CD14-positive monocyte (primary cell): ENCODE data around the gene EVL. TPM values are rescaled to one million over a fixed set of nuclear protein-coding genes. Genes with fewer than 3 reads are reported as not detected.

Experiments
- DNase-seq, 3 donors: peaks; one replicate each; pipeline ENCODE4 v3.0.0-alpha.2; 2011 to 2022
- H2AFZ ChIP-seq: 2 replicates; pipeline ENCODE4 v1.6.0; 2012; ENCODE audit warnings: mild to moderate bottlenecking, low read depth, low read length, inconsistent platforms; ENCODE audit not compliant: insufficient read depth, poor library complexity, severe bottlenecking
- H3K27ac ChIP-seq, 2 donors: 1 replicate in 1 of 2; 2 replicates in 1 of 2; pipeline ENCODE4 v1.5.1; 2012 to 2013; ENCODE audit warnings: low read length in 2 of 2, control low read depth in 1 of 2, inconsistent platforms in 1 of 2, low read depth in 1 of 2, mild to moderate bottlenecking in 1 of 2
- H3K27me3 ChIP-seq, 2 donors: one replicate each; pipeline versions ENCODE4 v1.6.0 to v1.6.1; 2011 to 2013; ENCODE audit warnings: low read length in 2 of 2; ENCODE audit not compliant: control insufficient read depth in 2 of 2, insufficient read depth in 2 of 2
- H3K36me3 ChIP-seq, 2 donors: replicated peaks in 1 of 2; 1 replicate in 1 of 2; 2 replicates in 1 of 2; pipeline versions ENCODE4 v1.5.1 to v1.6.1; 2012 to 2013; ENCODE audit warnings: low read length in 2 of 2, control low read depth in 1 of 2, inconsistent platforms in 1 of 2, mild to moderate bottlenecking in 1 of 2; ENCODE audit not compliant: insufficient read depth in 2 of 2, control insufficient read depth in 1 of 2
- H3K4me1 ChIP-seq, 2 donors: 1 replicate in 1 of 2; 2 replicates in 1 of 2; pipeline versions ENCODE4 v1.5.1 to v1.6.1; 2012 to 2013; ENCODE audit warnings: low read length in 2 of 2, control low read depth in 1 of 2, inconsistent platforms in 1 of 2, mild to moderate bottlenecking in 1 of 2, moderate library complexity in 1 of 2; ENCODE audit not compliant: insufficient read depth in 2 of 2, control insufficient read depth in 1 of 2
- H3K4me2 ChIP-seq: replicated peaks from 2 replicates; pipeline ENCODE3; 2012; ENCODE audit warnings: low read length, moderate library complexity, mild to moderate bottlenecking; ENCODE audit not compliant: poor library complexity, severe bottlenecking; ENCODE audit errors: extremely low read depth
- H3K4me3 ChIP-seq, 3 experiments: fragments of 200-600 bp in 1 of 3; sonication (generic) in 1 of 3; replicated peaks in 1 of 3; 1 replicate in 2 of 3; 2 replicates in 1 of 3; pipeline ENCODE4 v1.5.1; 2011 to 2013; ENCODE audit warnings: low read length in 3 of 3, mild to moderate bottlenecking in 3 of 3, control low read depth in 2 of 3, low read depth in 2 of 3, inconsistent platforms in 1 of 3, moderate library complexity in 1 of 3
- H3K79me2 ChIP-seq: 2 replicates; pipeline ENCODE4 v1.6.0; 2012; ENCODE audit warnings: mild to moderate bottlenecking, control low read depth, inconsistent platforms, low read length, moderate library complexity; ENCODE audit not compliant: insufficient read depth
- H3K9ac ChIP-seq: 2 replicates; pipeline ENCODE4 v1.6.0; 2017; ENCODE audit warnings: low read length, mild to moderate bottlenecking; ENCODE audit not compliant: insufficient read depth, poor library complexity, severe bottlenecking
- H3K9me3 ChIP-seq, 2 donors: replicated peaks in 1 of 2; 1 replicate in 1 of 2; 2 replicates in 1 of 2; pipeline versions ENCODE4 v1.5.1 to v1.6.1; 2012 to 2013; ENCODE audit warnings: low read length in 2 of 2, control low read depth in 1 of 2; ENCODE audit not compliant: control insufficient read depth in 1 of 2, insufficient read depth in 1 of 2
- H4K20me1 ChIP-seq: 2 replicates; pipeline ENCODE4 v1.6.0; 2012; ENCODE audit warnings: mild to moderate bottlenecking, low read length, control low read depth, moderate library complexity; ENCODE audit not compliant: insufficient read depth
- H3K27ac Mint-ChIP-seq, 7 donors: one replicate each; pipeline ENCODE4 v1.8.0; 2020; ENCODE audit warnings: mild to moderate bottlenecking in 7 of 7, mixed read lengths in 7 of 7, moderate library complexity in 6 of 7, inconsistent platforms in 2 of 7
- H3K27me3 Mint-ChIP-seq, 3 donors: one replicate each; pipeline ENCODE4 v1.8.0; 2021 to 2022; ENCODE audit warnings: low read depth in 3 of 3, mild to moderate bottlenecking in 3 of 3, mixed read lengths in 3 of 3, moderate library complexity in 3 of 3, inconsistent platforms in 1 of 3
- H3K36me3 Mint-ChIP-seq, 2 donors: one replicate each; pipeline ENCODE4 v1.8.0; 2020; ENCODE audit warnings: mixed read lengths in 2 of 2, inconsistent platforms in 1 of 2, mild to moderate bottlenecking in 1 of 2
- H3K4me1 Mint-ChIP-seq: one replicate; pipeline ENCODE4 v1.8.0; 2020; ENCODE audit warnings: mild to moderate bottlenecking, mixed read lengths
- H3K4me3 Mint-ChIP-seq, 2 donors: one replicate each; pipeline ENCODE4 v1.8.0; 2020; ENCODE audit warnings: mild to moderate bottlenecking in 2 of 2, mixed read lengths in 2 of 2, moderate library complexity in 1 of 2
- H3K9me3 Mint-ChIP-seq, 7 donors: one replicate each; pipeline ENCODE4 v1.8.0; 2020 to 2022; ENCODE audit warnings: mixed read lengths in 7 of 7, mild to moderate bottlenecking in 6 of 7, moderate library complexity in 6 of 7, inconsistent platforms in 2 of 7
- WGBS: methylation state at CpG from one replicate; pipeline ENCODE4 v1.1.5; 2013; ENCODE audit warnings: missing lambda C conversion rate; ENCODE audit not compliant: insufficient coverage; 5-methylcytosine and 5-hydroxymethylcytosine counted together
- intact Hi-C, 2 donors: fragments of 100-400 bp; cut with micrococcal nuclease; formaldehyde crosslinking; loops; one replicate each; pipeline versions ENCODE4 v1.15.0 to v1.15.1; 2023
- polyA plus RNA-seq, 3 donors: library from polyadenylated mRNA; depleted of rRNA in 1 of 3; unstranded in 2 of 3; stranded (reverse) in 1 of 3; fragments of 300-500 nt in 2 of 3; fragments of >200 nt in 1 of 3; fragmentation: Illumina TruSeq in 2 of 3; gene quantifications; 1 replicate in 2 of 3; 2 replicates in 1 of 3; pipeline ENCODE4 v1.2.3, GENCODE V29; 2012 to 2021
- TF ChIP-seq, protein P1 (sequence below): fragments of 200-600 bp; IDR thresholded peaks from one replicate; pipeline ENCODE4 v1.8.0; 2022; ENCODE audit warnings: antibody characterized with exemption, mild to moderate bottlenecking

The EVL gene
- polyA plus RNA-seq, 3 donors = 3.2 to 131 (median 6.7) TPM

DNA sequence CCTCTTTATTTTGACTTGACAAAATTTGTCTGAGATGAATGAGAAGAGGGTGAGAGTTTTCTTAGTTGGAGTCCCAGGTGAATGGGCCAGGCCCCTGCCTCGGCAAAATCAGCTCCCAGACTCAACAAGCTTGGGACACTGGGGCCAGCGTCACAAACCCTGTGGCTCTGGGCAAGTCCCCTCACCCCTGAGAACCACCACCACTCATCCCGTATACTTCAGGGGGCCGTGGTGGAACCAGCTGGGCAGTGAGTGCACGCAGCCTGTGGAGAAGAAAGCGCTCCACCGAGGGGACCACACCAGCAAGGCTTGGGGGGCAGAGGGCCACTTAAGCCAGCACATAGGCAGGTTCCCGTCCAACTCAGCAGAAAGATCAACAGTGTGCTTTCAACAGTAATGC, 54.0 kb downstream of the EVL start:
- peaks cover 16 to 30% of the 10 kb centered on the region in 2 donors for H3K36me3 ChIP-seq
- no peaks in the 10 kb centered on the region for H3K79me2 ChIP-seq
- H3K27me3 Mint-ChIP-seq = peaks cover 0 to 2% (median 0%) of the 10 kb centered on the region in 3 donors
- TF ChIP-seq, protein P1, sequence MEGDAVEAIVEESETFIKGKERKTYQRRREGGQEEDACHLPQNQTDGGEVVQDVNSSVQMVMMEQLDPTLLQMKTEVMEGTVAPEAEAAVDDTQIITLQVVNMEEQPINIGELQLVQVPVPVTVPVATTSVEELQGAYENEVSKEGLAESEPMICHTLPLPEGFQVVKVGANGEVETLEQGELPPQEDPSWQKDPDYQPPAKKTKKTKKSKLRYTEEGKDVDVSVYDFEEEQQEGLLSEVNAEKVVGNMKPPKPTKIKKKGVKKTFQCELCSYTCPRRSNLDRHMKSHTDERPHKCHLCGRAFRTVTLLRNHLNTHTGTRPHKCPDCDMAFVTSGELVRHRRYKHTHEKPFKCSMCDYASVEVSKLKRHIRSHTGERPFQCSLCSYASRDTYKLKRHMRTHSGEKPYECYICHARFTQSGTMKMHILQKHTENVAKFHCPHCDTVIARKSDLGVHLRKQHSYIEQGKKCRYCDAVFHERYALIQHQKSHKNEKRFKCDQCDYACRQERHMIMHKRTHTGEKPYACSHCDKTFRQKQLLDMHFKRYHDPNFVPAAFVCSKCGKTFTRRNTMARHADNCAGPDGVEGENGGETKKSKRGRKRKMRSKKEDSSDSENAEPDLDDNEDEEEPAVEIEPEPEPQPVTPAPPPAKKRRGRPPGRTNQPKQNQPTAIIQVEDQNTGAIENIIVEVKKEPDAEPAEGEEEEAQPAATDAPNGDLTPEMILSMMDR = no peak
- peaks cover 33 to 49% of the 10 kb centered on the region in 2 donors for H3K36me3 Mint-ChIP-seq
- H4K20me1 ChIP-seq = no peaks in the 10 kb centered on the region
- H3K9me3 Mint-ChIP-seq = no peaks in the 10 kb centered on the region
- no peaks in the 10 kb centered on the region for H3K9me3 ChIP-seq
- H3K4me3 Mint-ChIP-seq = no peak overlapping the region
- H3K27ac ChIP-seq = no peak overlapping the region
- H3K27ac Mint-ChIP-seq = no peak overlapping the region
- no peaks in the 10 kb centered on the region for H3K27me3 ChIP-seq
- H3K4me2 ChIP-seq = no peak overlapping the region
- peaks cover 5% of the 10 kb centered on the region for H3K4me1 Mint-ChIP-seq
- no peaks in the 10 kb centered on the region for H3K4me1 ChIP-seq
- no peak overlapping the region for H2AFZ ChIP-seq
- 99% methylated on average over 8 of the region's 8 CpGs for WGBS
- H3K9ac ChIP-seq = no peak overlapping the region
- H3K4me3 ChIP-seq = no peak overlapping the region
- DNase-seq = no peak
- intact Hi-C loops = no loop called here

- 97% methylated on average over 15 of the region's 18 CpGs for WGBS
- peaks cover 0 to 3% (median 2%) of the 10 kb centered on the region in 3 donors for H3K27me3 Mint-ChIP-seq
- Histone ChIP-seq H3K9me3 (no peaks in the 10 kb centered on the region), H3K27me3 (no peaks in the 10 kb centered on the region), H3K9ac (no peak overlapping the region), H3K36me3 (peaks cover 22 to 39% of the 10 kb centered on the region in 2 donors), H3K27ac (no peak overlapping the region), H3K4me2 (no peak overlapping the region), H3K4me3 (no peak overlapping the region), H2AFZ (no peak overlapping the region), H3K4me1 (no peaks in the 10 kb centered on the region), H4K20me1 (no peaks in the 10 kb centered on the region), H3K79me2 (no peaks in the 10 kb centered on the region)
- H3K27ac Mint-ChIP-seq = peak overlapping the region in 2 of 7 donors; percentile 43 to 60
- intact Hi-C loops = no loop called here
- DNase-seq = no peak
- H3K4me3 Mint-ChIP-seq = no peak overlapping the region
- peaks cover 14% of the 10 kb centered on the region for H3K4me1 Mint-ChIP-seq
- TF ChIP-seq, protein P1 = no peak
- H3K9me3 Mint-ChIP-seq = peaks cover 0 to 6% (median 0%) of the 10 kb centered on the region in 7 donors
- peaks cover 39 to 51% of the 10 kb centered on the region in 2 donors for H3K36me3 Mint-ChIP-seq
Observed at GRCh38 chr14:100120522-100121269, 55.5 kb downstream of the EVL start.
